GM21825 (cell line): ENCODE data around the gene BRD8.
"Not testable (repeated sequence)": the region's sequence is repeated elsewhere in the genome, so short reads cannot be mapped to it uniquely, and the experiment has no call there.

Experiments
- ATAC-seq: cut with Tn5 transposase; IDR thresholded peaks from one replicate; pipeline ENCODE4 v1.9.1; 2021; ENCODE audit warnings: mild to moderate bottlenecking, moderate library complexity; ENCODE audit not compliant: unreplicated experiment

Gene BRD8

DNA sequence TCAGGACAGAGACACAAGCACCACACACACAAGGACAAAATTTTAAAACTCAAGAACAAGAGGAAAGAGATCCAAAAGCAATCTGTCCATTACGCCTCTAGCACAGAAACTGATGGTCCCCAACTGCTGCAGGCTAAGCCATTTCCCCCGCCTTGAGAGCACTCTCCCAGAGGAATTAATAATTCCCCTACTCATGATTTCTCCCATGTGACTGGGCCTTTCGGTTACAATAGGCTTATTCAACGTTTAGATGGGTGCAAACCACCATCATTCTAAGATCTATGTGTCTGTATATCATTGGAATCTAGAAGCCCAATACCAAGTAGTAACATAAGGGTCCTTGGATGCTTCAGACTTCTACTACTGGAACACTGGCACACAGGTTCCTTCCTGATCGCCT is 18.8 kb downstream of the BRD8 start:
- no peak for ATAC-seq

DNA sequence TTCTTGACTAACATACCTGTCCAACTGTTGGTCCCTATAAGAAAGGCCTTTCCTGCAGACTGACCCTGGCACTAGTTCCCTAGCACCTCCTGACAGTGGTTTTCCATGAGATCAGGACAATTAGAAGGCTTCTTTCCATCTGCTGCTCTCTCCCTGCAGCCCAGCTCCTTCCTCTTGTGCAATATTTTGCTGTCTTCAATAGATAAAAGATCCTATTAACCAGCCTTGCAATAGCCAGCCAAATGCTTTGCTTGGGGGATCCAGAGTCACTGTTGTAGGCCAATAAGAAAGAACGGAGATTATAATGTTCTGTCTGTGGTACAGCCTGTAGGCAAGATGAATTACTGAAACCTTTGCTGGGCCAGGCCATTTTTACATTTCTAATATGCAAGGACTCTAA is 20.8 kb downstream of the BRD8 start:
- ATAC-seq, result no peak

DNA sequence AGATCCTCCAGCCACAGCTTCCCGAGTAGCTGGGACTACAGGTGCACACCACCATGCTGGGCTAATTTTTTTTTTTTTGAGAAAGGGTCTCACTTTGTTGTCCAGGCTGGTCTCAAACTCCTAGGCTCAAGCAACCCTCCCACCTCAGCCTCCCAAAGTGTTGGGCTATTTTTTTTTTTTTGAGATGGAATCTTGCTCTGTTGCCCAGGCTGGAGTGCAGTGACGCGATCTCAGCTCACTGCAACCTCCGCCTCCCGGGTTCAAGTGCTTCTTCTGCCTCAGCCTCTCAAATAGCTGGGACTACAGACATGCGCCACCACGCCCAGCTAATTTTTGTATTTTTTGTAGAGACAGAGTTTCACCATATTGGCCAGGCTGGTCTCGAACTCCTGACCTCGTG is 22.5 kb downstream of the BRD8 start:
- not testable (repeated sequence) for ATAC-seq

DNA sequence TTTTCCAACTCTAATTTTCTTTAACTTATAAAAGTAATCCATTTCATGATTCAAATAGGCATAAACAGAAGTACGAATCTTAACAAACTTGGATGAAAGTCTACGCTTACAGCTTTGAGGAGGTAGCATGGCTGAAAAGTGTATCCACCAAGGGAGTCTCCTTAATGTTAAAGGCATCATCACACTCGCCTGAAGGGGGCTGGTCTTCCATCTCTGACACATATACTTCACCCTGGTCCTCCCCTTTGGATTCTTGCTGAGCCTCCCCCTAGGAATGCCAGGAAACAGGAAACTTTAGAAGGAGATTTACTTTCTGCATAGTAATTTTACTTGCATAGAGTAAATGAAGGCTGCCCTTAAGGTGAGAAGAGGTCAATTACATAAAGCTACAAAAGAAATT is 28.9 kb downstream of the BRD8 start:
- no peak for ATAC-seq

DNA sequence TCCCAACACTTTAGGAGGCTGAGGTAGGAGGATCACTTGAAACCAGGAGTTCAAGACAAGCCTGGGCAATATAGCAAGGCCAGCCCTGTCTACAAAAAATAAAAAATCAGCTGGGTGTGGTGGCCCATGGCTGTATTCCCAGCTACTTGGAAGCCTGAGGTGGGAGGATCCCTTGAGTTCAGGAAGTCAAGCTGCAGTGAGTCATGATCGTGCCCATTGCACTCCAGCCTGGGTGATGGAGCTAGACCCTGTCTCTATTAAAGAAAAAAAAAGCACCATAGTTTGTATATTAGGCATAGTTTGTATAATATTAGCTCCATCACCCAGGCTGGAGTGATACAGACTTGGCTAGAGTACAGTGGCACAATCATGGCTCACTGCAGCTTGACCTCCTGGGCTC is 29.6 kb downstream of the BRD8 start:
- ATAC-seq, result no peak

DNA sequence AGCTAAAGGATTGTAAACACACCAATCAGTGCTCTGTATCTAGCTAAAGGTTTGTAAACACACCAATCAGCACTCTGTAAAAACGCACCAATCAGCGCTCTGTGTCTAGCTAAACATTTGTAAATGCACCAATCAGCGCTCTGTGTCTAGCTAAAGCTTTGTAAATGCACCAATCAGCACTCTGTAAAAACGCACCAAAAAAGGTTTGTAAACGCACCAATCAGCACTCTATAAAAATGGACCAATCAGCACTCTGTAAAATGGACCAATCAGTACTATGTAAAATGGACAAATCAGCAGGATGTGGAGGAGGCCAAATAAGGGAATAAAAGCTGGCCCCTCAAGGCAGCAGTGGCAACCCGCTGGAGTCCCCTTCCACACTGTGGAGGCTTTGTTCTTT is 34.9 kb downstream of the BRD8 start:
- not testable (repeated sequence) for ATAC-seq

DNA sequence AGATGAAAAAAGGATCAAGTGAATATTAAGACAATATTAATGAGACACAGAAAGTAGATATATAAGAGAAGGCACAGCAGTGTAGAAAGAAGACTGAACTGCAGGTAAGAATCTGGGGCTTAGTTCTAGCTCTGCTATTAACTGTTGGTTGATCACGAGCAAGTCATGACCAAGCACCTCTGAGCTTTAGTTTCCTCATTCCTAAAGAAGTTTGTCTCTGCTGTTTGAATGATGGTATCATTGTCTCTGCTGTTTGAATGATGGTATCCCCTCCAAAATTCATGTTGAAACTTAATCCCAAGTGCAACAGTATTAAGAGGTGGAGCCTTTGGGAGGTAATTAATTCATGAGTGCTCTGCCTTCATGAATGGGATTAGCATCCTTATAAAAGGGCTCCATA is 36.7 kb downstream of the BRD8 start:
- ATAC-seq, result no peak

DNA sequence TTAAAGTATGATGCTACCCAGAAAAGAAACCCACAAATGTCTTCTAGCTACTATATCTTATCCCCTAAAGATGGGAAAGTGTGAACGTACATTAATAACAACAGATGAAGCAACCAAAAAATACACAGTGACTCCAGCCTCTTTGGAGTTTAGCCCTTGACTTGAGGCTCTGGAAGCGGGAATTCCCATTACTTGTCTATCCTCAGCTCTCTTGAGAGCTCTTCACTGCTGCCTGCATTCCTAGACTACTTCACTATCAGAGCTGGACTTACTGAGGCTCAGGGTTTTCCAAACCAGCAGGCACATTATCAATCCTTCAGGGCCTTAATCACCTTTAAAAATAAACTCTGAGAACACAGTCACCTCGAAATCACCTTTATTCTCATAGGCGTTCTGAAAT is 38.2 kb downstream of the BRD8 start:
- no peak for ATAC-seq

DNA sequence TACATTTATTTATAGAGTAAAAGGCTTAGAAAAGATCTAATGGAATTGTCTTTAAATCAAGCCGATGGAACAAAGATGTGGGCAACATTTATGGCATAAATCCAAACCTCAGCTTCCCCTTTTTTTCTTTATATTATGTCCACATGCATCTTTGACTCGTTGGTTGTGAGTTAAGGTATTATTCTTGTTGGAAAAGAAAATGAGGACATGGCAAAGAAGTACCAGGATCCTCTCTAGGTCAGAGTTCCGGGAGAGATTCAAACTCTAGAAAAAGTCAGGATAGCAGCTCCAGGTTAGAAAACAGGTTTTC is 38.7 kb downstream of the BRD8 start:
- ATAC-seq, result no peak

DNA sequence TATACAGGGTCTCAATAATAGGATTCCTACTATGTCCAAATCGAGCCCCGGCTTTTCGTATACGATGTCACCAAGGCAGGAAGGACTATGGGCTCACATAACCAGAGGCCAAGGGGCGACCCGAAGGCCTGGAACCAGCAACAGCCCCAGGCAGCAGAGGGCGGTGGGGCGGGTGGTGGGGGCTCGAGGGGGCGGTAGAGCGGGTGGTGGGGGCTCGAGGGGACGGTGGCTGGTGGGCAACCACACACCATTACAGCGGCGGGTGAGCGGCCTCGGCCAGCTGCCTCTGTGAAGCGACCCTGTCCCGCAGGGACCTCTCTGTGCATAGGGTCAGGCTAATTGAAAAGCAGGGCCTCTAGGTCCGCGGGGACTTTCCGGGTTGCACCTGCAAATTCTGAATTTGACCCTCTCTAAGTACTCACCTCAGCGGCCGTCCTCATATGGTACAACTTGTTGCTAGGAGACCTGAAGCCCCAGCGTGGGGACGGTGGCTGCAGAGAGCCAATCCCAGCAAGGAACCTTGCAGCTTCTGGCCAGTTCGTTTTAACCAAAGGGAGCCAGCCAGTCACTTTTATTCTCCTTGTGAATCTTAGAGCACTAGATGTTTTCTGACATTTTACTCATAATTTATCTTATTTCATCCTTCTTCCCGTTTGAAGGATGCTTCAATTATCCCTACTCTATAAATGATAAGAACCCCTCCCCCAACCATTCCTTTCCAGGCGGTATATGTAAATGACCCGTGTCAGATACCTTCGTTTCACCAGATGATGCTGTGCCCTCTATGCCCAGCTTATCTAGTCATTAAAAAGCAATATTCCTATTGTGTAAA is 39.3 kb downstream of the BRD8 start, which contains the start of gene NME5:
Gene NME5, minus strand, starts transcription at position 480 of the 832 bp plus-strand sequence. CDS start 648 bp downstream, outside the sequence.
- no peak for ATAC-seq

DNA sequence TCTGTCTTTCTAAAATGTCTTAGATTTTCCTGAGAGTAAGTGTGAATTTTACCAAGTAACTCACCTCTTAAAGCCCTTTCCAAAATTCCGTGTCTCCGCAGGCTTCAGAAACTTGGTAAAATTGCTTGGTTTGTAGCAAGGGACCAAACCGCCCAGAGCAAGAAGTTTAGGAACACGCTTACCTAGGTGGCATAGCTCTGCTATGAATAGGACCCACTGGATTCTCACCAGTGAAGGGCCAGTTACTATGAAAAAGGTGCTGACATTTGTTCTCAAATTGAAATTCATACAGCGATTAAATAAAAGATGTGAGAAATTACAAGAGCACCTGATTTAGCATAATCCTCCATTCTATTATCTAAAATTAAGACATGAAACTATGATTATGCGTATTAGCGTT is 45.9 kb downstream of the BRD8 start:
- ATAC-seq, result no peak

DNA sequence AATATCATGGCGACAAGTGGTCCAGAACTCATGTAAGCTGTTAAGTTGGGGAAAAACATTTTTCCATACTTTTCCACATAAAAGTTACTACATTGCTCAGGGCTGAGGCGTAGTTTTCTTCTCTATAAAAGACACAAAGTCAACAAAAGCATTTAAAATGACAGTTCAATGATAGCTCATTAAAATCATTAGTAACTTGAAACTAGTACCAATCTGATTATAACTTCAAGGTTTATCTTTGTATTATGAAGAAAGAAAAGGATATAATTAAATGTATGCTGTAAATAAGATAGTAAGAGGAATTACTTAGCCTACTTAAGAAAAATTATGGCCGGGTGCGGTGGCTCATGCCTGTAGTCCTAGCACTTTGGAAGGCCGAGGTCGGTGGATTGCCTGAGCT is 49.1 kb downstream of the BRD8 start:
- ATAC-seq, result no peak

DNA sequence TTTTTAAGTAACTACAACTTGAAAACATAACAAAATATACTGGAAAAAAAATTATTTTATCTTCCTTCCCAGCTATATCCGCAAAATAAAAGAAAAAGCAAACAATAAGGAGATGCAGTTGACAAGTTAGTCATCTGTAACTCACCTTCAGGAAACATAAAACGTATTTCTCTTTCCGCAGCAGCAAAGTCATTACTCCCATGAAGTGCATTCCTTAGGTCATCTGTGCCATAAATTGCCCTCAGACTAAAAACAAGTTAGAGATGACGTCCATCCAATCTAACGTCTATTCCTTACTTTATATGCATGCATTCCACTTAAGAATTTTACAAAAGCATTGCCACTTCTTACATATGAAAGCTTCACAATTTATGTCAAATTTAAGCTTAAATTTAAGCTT is 50.1 kb downstream of the BRD8 start:
- no peak for ATAC-seq

DNA sequence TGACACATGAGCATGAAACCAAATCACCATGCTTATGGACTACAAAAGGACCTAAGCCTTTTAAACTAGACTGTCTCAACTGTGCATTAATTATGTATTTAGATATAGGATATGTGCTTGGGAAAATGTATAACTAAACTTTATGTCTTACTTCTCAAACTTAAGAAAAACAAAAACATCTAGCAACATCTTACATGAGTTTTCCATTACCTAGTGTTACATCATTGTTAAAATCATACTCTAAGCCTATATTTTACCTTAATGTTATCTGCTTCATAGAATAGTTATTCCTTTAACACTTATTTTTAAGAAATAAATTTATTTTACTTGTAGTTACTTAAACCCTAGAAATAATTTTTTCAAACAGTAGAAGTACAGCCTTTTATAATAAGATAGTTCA is 63.2 kb downstream of the BRD8 start:
- no peak for ATAC-seq

DNA sequence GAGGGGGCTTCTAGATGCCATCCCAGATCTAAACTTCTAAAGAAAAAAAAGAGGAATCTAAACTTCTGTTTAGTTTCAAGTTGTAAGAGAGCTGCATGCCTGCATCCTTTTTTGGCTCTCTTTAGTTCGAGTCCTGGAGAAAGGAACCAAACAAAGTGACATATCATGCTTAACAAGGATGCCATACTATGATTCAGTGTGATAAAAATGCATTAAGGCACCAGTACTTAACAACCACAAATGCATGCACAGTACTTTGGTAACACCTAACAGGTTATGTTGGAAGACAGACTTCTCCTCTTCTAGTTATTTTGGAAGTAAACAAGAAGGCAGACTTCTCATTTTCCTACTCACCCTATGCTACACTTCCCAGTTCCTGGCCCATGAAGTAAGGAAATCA is 66.5 kb downstream of the BRD8 start:
- no peak for ATAC-seq

DNA sequence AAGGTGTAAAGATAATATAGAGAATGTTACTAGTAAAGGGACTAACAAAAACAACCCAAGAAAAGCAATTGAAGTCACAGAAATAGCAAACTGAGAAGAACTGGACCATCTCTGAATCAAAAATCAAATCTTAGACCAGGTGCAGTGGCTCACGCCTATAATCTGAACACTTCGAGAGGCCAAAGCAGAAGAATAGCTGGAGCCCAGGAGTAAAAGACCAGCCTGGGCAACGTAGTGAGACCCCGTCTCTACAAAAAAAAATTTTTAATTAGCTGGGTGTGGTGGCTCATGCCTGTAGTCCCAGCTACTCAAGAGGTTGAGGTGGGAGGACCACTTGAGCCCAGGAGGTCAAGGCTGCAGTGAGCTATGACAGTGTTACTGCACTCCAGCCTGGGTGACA is 67.2 kb downstream of the BRD8 start:
- no peak for ATAC-seq

DNA sequence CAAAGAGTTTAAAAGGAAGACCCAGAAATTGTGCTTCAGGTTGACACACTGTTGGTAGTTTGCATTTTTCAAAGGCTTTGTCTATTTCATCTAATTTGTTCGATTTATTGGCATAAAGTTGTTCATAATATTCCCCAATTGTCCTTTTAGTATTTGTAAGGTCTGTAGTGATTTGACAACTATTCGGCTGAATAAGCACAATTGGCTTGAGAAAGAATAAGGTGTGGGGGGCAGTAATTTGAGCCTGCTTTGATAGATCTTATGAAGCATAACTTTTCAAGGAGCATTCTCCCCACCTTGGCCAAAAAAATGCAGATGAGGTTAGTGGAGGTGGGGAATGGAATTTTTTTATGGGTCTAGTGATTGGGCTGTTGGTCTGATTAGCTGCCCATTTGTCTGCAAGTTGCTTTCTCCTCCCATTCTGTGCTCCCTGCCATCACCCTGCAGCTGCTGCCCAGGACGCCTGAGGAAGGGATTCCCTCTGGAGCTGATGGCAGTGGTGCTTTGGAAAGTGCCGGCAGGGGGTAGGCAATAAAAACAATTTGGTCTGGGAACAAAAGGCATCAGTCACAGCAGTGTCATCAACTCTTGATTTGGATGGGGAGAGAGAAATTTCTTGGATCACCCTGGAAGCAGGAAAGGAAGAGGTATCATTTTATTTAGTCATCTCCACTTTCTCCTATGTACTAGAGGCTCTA is 68.0 kb downstream of the BRD8 start:
- no peak for ATAC-seq

DNA sequence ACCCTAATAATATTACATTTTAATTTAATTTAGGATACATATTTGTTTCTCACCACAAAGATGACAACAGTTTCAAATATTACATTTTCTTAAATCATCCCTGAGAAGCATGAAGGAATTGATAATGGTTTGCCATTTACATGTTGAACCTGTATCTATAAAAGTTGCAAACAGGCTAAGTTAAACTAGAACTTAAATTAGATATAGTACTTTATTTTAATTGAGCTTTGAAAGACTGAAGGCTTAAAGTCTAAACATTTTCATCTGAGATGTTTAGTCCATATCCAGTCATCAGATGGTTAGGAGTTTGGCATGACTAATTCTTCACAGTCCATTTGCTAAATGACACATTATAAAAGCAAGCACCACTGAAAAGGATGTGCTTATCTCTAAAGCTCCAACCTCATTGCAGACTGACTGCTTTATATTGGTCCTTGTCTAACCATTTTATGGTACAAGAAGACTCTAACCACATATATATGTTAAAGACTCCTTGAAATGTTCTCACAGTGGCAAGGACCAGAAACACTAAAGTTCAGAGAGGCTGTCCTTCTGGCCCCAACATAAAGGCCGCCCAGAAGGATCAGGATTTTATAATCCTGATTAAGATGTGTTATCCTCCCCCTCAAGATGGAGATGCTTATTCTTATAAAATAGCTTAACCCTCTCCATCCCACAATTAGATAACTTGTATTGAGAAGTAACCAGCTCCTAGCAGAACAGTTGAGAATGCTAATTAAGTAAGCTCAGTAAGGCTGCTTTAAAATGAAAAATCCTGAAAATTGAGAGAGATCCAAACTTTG is 68.8 kb downstream of the BRD8 start:
- no peak for ATAC-seq

DNA sequence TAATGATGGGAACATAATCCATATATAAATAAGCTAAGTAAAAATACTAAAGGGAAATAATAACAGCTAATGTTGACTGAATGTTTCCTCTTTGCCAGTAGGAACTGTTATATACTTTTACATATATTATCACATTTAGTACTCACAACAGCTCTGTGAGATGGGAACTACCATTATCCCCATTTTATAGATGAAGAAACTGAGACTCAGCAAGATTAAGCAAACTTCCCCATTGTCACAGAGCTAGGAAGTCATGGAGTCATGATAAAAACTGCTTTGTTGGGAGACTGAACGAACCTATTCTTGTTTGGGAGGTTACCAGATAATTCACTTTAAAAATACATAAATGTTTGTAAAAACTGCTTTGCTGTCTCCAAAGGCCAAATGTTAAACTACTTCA is 71.2 kb downstream of the BRD8 start:
- no peak for ATAC-seq

DNA sequence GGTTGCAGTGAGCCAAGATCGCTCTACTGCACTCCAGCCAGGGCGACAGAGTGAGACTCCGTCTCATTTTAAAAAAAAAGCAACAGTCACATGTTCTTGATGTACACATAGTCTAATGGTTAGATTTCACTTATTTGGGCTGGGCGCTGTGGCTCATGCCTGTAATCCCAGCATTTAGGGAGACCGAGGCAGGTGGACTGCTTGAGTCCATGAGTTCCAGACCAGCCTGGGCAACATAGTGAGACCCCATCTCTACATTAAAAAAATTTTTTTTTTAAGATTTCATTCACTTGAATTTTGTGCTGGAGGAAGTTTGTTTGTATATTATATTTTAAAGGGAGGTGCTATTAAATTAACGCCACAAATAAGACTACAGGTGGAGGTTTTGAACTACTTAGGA is 72.7 kb downstream of the BRD8 start:
- no peak for ATAC-seq

DNA sequence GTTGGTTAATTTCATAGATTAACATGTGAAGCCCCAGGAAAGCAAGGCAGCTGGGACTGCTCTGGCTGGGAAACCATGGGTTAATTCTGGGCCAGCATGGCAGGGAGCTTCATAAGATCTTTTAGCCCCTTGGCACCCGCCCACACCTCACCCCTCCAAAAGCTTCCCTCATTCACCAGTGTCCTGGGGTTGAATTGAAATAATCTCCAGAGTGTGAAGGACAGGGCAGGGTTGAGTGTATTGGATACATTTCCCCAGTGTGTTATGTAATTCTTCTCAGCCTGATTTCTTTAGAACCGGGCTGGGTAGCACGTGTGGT is 75.2 kb downstream of the BRD8 start:
- no peak for ATAC-seq
